Breast epithelium (tissue), 3 donors: Measurements from ENCODE around the gene AZGP1.
A peak's percentile ranks its signal among the peaks of the same experiment; 100 is the strongest.

ENCODE experiments used
- POLR2A ChIP-seq: fragments of 450-650 bp; IDR thresholded peaks from one replicate; pipeline ENCODE4 v1.6.1; 2016; ENCODE audit warnings: antibody characterized with exemption, mild to moderate bottlenecking, moderate library complexity
- POLR2AphosphoS5 ChIP-seq, 3 donors: sonication (generic); formaldehyde crosslinking; IDR thresholded peaks; one replicate each; pipeline ENCODE4 v1.6.1; 2017; ENCODE audit warnings: antibody characterized with exemption in 3 of 3
- TF ChIP-seq, protein P1 (sequence below), 3 donors: fragments of 450-650 bp; IDR thresholded peaks; one replicate each; pipeline ENCODE4 v1.5.1; 2016 to 2017; ENCODE audit warnings: antibody characterized with exemption in 3 of 3, mild to moderate bottlenecking in 3 of 3, moderate library complexity in 3 of 3

DNA sequence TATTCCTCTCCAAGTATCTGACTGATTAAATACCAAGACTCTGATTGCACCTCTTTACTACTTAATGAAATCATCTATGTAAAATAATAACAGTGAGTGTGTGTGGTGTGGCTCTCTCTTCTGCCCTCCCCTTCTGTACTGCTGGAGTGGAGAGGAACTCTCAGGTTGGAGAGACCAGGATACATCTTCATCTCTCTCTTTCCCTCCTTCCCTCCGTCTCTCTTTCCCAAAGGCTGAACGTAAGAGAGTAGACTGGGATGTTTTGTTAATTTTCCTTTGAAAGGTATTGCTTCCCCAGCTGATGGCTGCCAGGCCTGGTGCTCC, 46.1 kb downstream of the AZGP1 start:
- TF ChIP-seq, protein P1, sequence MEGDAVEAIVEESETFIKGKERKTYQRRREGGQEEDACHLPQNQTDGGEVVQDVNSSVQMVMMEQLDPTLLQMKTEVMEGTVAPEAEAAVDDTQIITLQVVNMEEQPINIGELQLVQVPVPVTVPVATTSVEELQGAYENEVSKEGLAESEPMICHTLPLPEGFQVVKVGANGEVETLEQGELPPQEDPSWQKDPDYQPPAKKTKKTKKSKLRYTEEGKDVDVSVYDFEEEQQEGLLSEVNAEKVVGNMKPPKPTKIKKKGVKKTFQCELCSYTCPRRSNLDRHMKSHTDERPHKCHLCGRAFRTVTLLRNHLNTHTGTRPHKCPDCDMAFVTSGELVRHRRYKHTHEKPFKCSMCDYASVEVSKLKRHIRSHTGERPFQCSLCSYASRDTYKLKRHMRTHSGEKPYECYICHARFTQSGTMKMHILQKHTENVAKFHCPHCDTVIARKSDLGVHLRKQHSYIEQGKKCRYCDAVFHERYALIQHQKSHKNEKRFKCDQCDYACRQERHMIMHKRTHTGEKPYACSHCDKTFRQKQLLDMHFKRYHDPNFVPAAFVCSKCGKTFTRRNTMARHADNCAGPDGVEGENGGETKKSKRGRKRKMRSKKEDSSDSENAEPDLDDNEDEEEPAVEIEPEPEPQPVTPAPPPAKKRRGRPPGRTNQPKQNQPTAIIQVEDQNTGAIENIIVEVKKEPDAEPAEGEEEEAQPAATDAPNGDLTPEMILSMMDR (IDR thresholded peaks at IDR 0.05): peak in 1 of 3 donors; percentile 2
- no peak for TF ChIP-seq POLR2A
- TF ChIP-seq POLR2AphosphoS5 (IDR thresholded peaks at IDR 0.05): no peak
